ENCODE data around the gene PRDX3. TPM values are rescaled to one million over a fixed set of nuclear protein-coding genes. Genes with fewer than 3 reads are reported as not detected.
A peak's percentile ranks its signal among the peaks of the same experiment; 100 is the strongest.

PRDX3 gene
- total RNA-seq, 1 donor from 2014 or later = 110 TPM

- DNase-seq (ENCODE audit: low read depth) (peak; percentile 7), FAIRE-seq (no peak)
- TF ChIP-seq CTCF (IDR thresholded peaks at IDR 0.05; ENCODE audit: insufficient read depth, low read length, severe bottlenecking) = no peak
- H3K36me3 ChIP-seq (ENCODE audit: control insufficient read depth, insufficient read depth, low read length) = peaks cover 10% of the 10 kb centered on the region
- H3K4me3 ChIP-seq (ENCODE audit: low read depth, low read length) = no peak overlapping the region
- H3K27me3 ChIP-seq (ENCODE audit: control insufficient read depth, insufficient read depth, low read length) = no peaks in the 10 kb centered on the region
These were observed 12.0 kb downstream of the PRDX3 start for GRCh38 chr10:119166564-119166963.

- TF ChIP-seq CTCF (IDR thresholded peaks at IDR 0.05; ENCODE audit: insufficient read depth, low read length, severe bottlenecking) = no peak
- peak overlapping the region; percentile 78 for H3K4me3 ChIP-seq (ENCODE audit: low read depth, low read length)
- FAIRE-seq (no peak), DNase-seq (ENCODE audit: low read depth) (no peak)
- peaks cover 8% of the 10 kb centered on the region for H3K36me3 ChIP-seq (ENCODE audit: control insufficient read depth, insufficient read depth, low read length)
- H3K27me3 ChIP-seq (ENCODE audit: control insufficient read depth, insufficient read depth, low read length) = no peaks in the 10 kb centered on the region
These were observed 12.5 kb downstream of the PRDX3 start for GRCh38 chr10:119166118-119166500.

GRCh38 chr10:119165171-119166117 is 13.2 kb downstream of the PRDX3 start, which contains the start of gene SFXN4:
SFXN4 (minus strand) TSS chr10:119165714; CDS start chr10:119165647, 67 bp downstream.
- H3K27me3 ChIP-seq (ENCODE audit: control insufficient read depth, insufficient read depth, low read length) = no peaks in the 10 kb centered on the region
- no peak for TF ChIP-seq CTCF (IDR thresholded peaks at IDR 0.05; ENCODE audit: insufficient read depth, low read length, severe bottlenecking)
- peaks cover 8% of the 10 kb centered on the region for H3K36me3 ChIP-seq (ENCODE audit: control insufficient read depth, insufficient read depth, low read length)
- FAIRE-seq = no peak
- peak within 1 kb of the TSS; percentile 78 for H3K4me3 ChIP-seq (ENCODE audit: low read depth, low read length)
- peak; percentile 10 for DNase-seq (ENCODE audit: low read depth)

GRCh38 chr10:119162452-119163092 is 16.0 kb downstream of the PRDX3 start:
- no peak for TF ChIP-seq CTCF (IDR thresholded peaks at IDR 0.05; ENCODE audit: insufficient read depth, low read length, severe bottlenecking)
- FAIRE-seq (no peak), DNase-seq (ENCODE audit: low read depth) (no peak)
- H3K36me3 ChIP-seq (ENCODE audit: control insufficient read depth, insufficient read depth, low read length) = peaks cover 9% of the 10 kb centered on the region
- H3K4me3 ChIP-seq (ENCODE audit: low read depth, low read length) = no peak overlapping the region
- H3K27me3 ChIP-seq (ENCODE audit: control insufficient read depth, insufficient read depth, low read length) = no peaks in the 10 kb centered on the region

GRCh38 chr10:119161680-119162451 is 16.7 kb downstream of the PRDX3 start:
- DNase-seq (ENCODE audit: low read depth) (peak; percentile 15), FAIRE-seq (no peak)
- no peak for TF ChIP-seq CTCF (IDR thresholded peaks at IDR 0.05; ENCODE audit: insufficient read depth, low read length, severe bottlenecking)
- Histone ChIP-seq H3K27me3 (ENCODE audit: control insufficient read depth, insufficient read depth, low read length) (no peaks in the 10 kb centered on the region), H3K4me3 (ENCODE audit: low read depth, low read length) (no peak overlapping the region), H3K36me3 (ENCODE audit: control insufficient read depth, insufficient read depth, low read length) (peaks cover 9% of the 10 kb centered on the region)

All from bronchial epithelial cell (primary cell).